ENCODE measurements around the gene NDUFS7.

Gene NDUFS7

DNA sequence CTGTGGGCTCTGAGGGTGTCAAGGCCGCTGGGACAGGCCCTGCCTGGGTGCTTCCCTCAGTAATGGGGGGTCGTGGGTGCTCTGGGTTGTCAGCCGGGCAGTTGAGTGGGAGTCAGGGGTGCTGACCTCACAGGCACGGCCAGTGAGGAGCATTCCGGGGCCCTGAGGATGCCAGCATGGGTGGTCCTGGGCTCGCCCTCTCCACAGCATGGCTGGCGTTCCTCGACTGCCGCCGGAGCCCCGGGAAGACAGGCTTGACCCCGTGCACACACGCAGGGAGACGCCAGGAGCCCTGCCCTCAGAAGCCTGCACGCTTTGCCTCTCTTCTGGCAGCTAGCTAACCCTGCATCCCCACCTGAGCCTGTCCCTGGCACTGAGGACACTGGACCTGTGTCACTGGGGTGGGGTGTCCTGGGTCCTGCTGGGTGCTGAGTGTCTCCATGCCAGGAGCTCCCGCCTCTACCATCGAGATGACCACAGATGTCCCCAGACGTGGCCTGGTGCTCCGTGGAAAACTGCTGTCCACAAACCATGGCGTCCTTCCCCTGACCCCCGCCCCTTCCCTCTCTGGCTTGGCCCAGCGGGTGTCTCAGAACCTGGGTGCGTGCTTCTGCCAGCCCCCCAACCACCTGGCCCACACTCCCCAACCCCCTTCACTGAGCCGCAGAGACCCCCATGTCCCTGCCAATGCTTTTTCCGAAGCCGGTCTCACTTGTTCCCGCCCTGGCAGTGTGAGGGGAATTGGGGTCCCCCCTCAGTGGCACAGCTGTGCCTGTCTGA lies 4.4 kb upstream of the NDUFS7 start:
- no peak overlapping the region for H3K4me3 ChIP-seq (ENCODE audit: severe bottlenecking)
- DNase-seq (ENCODE audit: low spot score) (no peak), ATAC-seq (ENCODE audit: low read depth) (no peak)
- H3K9me3 ChIP-seq (ENCODE audit: severe bottlenecking), result no peaks in the 10 kb centered on the region
- no peak overlapping the region for H3K27ac ChIP-seq (ENCODE audit: poor library complexity, severe bottlenecking)
- TF ChIP-seq CTCF (IDR thresholded peaks at IDR 0.05; ENCODE audit: poor library complexity, severe bottlenecking), result no peak
- H3K4me1 ChIP-seq (ENCODE audit: insufficient read depth, poor library complexity, severe bottlenecking), result no peaks in the 10 kb centered on the region
- H3K27me3 ChIP-seq (ENCODE audit: insufficient read depth, poor library complexity, severe bottlenecking), result no peaks in the 10 kb centered on the region
- H3K36me3 ChIP-seq (ENCODE audit: low read depth), result no peaks in the 10 kb centered on the region

DNA sequence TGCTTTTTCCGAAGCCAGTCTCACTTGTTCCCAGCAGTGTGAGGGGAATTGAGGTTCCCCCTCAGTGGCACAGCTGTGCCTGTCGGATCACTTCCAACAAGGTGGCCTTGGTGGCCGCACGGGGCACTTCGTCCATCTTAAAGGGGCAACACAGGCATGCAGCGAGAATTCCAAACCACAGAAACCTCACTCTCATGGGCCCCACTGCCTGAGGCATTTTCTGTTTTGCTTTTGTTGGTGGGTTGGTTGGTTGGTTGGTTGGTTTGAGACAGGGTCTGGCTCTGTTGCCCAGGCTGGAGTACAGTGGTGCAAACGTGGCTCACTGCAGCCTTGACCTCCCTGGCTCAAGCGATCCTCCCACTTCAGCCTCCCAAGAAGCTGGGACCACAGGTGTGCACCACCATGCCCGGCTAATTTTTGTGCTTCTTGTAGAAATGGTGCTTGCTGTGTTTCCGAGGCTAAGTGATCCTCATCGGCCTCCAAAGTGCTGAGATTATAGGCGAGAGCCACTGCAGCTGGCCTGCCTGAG lies 3.7 kb upstream of the NDUFS7 start:
- DNase-seq (ENCODE audit: low spot score), result no peak
- H3K9me3 ChIP-seq (ENCODE audit: severe bottlenecking), result no peaks in the 10 kb centered on the region
- no peaks in the 10 kb centered on the region for H3K4me1 ChIP-seq (ENCODE audit: insufficient read depth, poor library complexity, severe bottlenecking)
- ATAC-seq (ENCODE audit: low read depth), result no peak
- no peaks in the 10 kb centered on the region for H3K36me3 ChIP-seq (ENCODE audit: low read depth)
- H3K4me3 ChIP-seq (ENCODE audit: severe bottlenecking), result no peak overlapping the region
- no peak for TF ChIP-seq CTCF (IDR thresholded peaks at IDR 0.05; ENCODE audit: poor library complexity, severe bottlenecking)
- H3K27ac ChIP-seq (ENCODE audit: poor library complexity, severe bottlenecking), result no peak overlapping the region
- no peaks in the 10 kb centered on the region for H3K27me3 ChIP-seq (ENCODE audit: insufficient read depth, poor library complexity, severe bottlenecking)

DNA sequence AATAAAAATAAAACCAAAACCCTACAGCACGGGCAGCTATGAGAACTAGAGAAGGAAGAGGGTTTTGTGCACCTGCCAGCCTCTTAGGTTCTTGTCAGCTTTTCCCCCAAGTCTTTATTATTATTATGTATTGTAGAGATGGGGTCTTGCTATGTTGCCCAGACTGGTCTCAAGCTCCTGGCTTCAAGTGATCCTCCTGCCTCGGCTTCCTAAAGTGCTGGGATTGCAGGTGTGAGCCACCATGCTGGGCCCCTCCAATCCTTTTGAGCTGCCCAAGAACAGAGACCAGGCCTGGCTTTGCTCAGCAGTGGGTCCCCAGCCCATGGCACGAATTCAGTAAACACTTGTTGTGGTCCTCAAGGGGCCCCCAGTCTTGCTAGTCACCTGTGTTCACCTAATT lies 1.5 kb upstream of the NDUFS7 start:
- no peaks in the 10 kb centered on the region for H3K4me1 ChIP-seq (ENCODE audit: insufficient read depth, poor library complexity, severe bottlenecking)
- ATAC-seq (ENCODE audit: low read depth) (no peak), DNase-seq (ENCODE audit: low spot score) (no peak)
- no peaks in the 10 kb centered on the region for H3K9me3 ChIP-seq (ENCODE audit: severe bottlenecking)
- H3K36me3 ChIP-seq (ENCODE audit: low read depth), result no peaks in the 10 kb centered on the region
- H3K27me3 ChIP-seq (ENCODE audit: insufficient read depth, poor library complexity, severe bottlenecking), result no peaks in the 10 kb centered on the region
- no peak overlapping the region for H3K27ac ChIP-seq (ENCODE audit: poor library complexity, severe bottlenecking)
- TF ChIP-seq CTCF (IDR thresholded peaks at IDR 0.05; ENCODE audit: poor library complexity, severe bottlenecking), result no peak
- no peak overlapping the region for H3K4me3 ChIP-seq (ENCODE audit: severe bottlenecking)

GRCh38 chr19:1383017-1383311 lies 743 bp upstream of the NDUFS7 start:
- Histone ChIP-seq H3K4me1 (ENCODE audit: insufficient read depth, poor library complexity, severe bottlenecking) (no peaks in the 10 kb centered on the region), H3K9me3 (ENCODE audit: severe bottlenecking) (no peaks in the 10 kb centered on the region), H3K4me3 (ENCODE audit: severe bottlenecking) (peak overlapping the region; percentile 3), H3K27me3 (ENCODE audit: insufficient read depth, poor library complexity, severe bottlenecking) (no peaks in the 10 kb centered on the region), H3K27ac (ENCODE audit: poor library complexity, severe bottlenecking) (no peak overlapping the region), H3K36me3 (ENCODE audit: low read depth) (no peaks in the 10 kb centered on the region)
- DNase-seq (ENCODE audit: low spot score) (no peak), ATAC-seq (ENCODE audit: low read depth) (no peak)
- TF ChIP-seq CTCF (IDR thresholded peaks at IDR 0.05; ENCODE audit: poor library complexity, severe bottlenecking), result no peak

DNA sequence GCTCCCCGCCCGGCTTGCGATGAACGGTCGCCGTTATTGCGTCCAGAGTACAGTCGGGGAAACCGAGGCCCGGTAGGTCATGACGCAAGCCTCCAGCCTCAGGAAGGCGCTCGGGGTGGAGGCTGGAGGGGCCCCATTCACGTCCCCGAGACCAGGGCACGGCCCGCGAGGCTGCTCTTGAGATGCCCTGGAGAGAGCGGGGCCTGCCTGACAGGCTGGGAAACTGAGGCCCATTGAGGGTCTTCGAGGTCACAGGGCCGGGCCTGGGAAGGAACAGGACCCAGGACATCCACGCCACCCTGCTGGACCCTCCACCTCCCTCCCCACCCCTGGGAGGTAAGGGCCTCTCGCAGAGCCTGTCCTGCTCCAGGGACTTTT lies 367 bp downstream of the NDUFS7 start:
- ATAC-seq (ENCODE audit: low read depth) (no peak; the same call in 2 of the 3 replicates), DNase-seq (ENCODE audit: low spot score) (no peak)
- Histone ChIP-seq H3K4me1 (ENCODE audit: insufficient read depth, poor library complexity, severe bottlenecking) (no peaks in the 10 kb centered on the region), H3K9me3 (ENCODE audit: severe bottlenecking) (no peaks in the 10 kb centered on the region), H3K4me3 (ENCODE audit: severe bottlenecking) (peak overlapping the region; percentile 78), H3K27ac (ENCODE audit: poor library complexity, severe bottlenecking) (peak overlapping the region; percentile 42), H3K36me3 (ENCODE audit: low read depth) (peaks cover 6% of the 10 kb centered on the region), H3K27me3 (ENCODE audit: insufficient read depth, poor library complexity, severe bottlenecking) (no peaks in the 10 kb centered on the region)
- no peak for TF ChIP-seq CTCF (IDR thresholded peaks at IDR 0.05; ENCODE audit: poor library complexity, severe bottlenecking)
